H9 (cell line): Measurements from ENCODE around the gene PRR23E. TPM values are rescaled to one million over a fixed set of nuclear protein-coding genes. Genes with fewer than 3 reads are reported as not detected.
A peak's percentile ranks its signal among the peaks of the same experiment; 100 is the strongest.

ENCODE experiments used
- DNase-seq: peaks from one replicate; pipeline ENCODE4 v3.0.0-alpha.2; 2017
- H2AFZ ChIP-seq: one replicate; pipeline ENCODE4 v1.6.1; 2013; ENCODE audit warnings: mild to moderate bottlenecking, low read length, control low read depth, moderate library complexity
- H2AK5ac ChIP-seq: 2 replicates; pipeline ENCODE4 v1.6.1; 2013; ENCODE audit warnings: low read length, control low read depth, mixed read lengths; ENCODE audit not compliant: insufficient read length
- H2BK120ac ChIP-seq: one replicate; pipeline ENCODE4 v1.6.1; 2013; ENCODE audit warnings: low read depth, mild to moderate bottlenecking, low read length, control low read depth, inconsistent platforms; ENCODE audit not compliant: poor library complexity, severe bottlenecking
- H2BK12ac ChIP-seq: 2 replicates; pipeline ENCODE4 v1.6.1; 2013; ENCODE audit warnings: low read length, control low read depth, mixed read lengths, low read depth; ENCODE audit not compliant: insufficient read length
- H2BK15ac ChIP-seq: 2 replicates; pipeline ENCODE4 v1.6.1; 2013; ENCODE audit warnings: low read depth, low read length, control low read depth
- H2BK20ac ChIP-seq: one replicate; pipeline ENCODE4 v1.6.1; 2013; ENCODE audit warnings: low read depth, mild to moderate bottlenecking, low read length, control low read depth, inconsistent platforms; ENCODE audit not compliant: poor library complexity, severe bottlenecking
- H2BK5ac ChIP-seq: 2 replicates; pipeline ENCODE4 v1.6.1; 2013; ENCODE audit warnings: low read length, control low read depth, mixed read lengths; ENCODE audit not compliant: insufficient read length
- H3K14ac ChIP-seq: 2 replicates; pipeline ENCODE4 v1.6.1; 2013; ENCODE audit warnings: low read length, control low read depth; ENCODE audit not compliant: insufficient read depth
- H3K18ac ChIP-seq: 2 replicates; pipeline ENCODE4 v1.6.1; 2013; ENCODE audit warnings: low read depth, mild to moderate bottlenecking, mixed read lengths, low read length, control low read depth; ENCODE audit not compliant: insufficient read length
- H3K23ac ChIP-seq: 2 replicates; pipeline ENCODE4 v1.6.1; 2013; ENCODE audit warnings: low read length, control low read depth, mixed read lengths, low read depth; ENCODE audit not compliant: insufficient read length
- H3K23me2 ChIP-seq: 2 replicates; pipeline ENCODE4 v1.6.1; 2013; ENCODE audit warnings: low read depth, mild to moderate bottlenecking, mixed read lengths, low read length, control low read depth; ENCODE audit not compliant: insufficient read length, poor library complexity, severe bottlenecking
- H3K27ac ChIP-seq: 2 replicates; pipeline ENCODE4 v1.5.1; 2013; ENCODE audit warnings: low read length, control low read depth, mixed read lengths, low read depth; ENCODE audit not compliant: insufficient read length
- H3K27me3 ChIP-seq: 2 replicates; pipeline ENCODE4 v1.6.1; 2013; ENCODE audit warnings: low read length, control low read depth, inconsistent platforms; ENCODE audit not compliant: insufficient read depth
- H3K4ac ChIP-seq: 2 replicates; pipeline ENCODE4 v1.6.1; 2013; ENCODE audit warnings: low read depth, mild to moderate bottlenecking, control low read depth, inconsistent platforms, low read length, moderate library complexity
- H3K4me1 ChIP-seq: 2 replicates; pipeline ENCODE4 v1.6.1; 2013; ENCODE audit warnings: low read length, control low read depth, inconsistent platforms; ENCODE audit not compliant: insufficient read depth
- H3K4me2 ChIP-seq: 2 replicates; pipeline ENCODE4 v1.6.1; 2013; ENCODE audit warnings: low read length, control low read depth, mixed read lengths; ENCODE audit not compliant: insufficient read length, insufficient read depth
- H3K56ac ChIP-seq: 2 replicates; pipeline ENCODE4 v1.6.1; 2013; ENCODE audit warnings: low read depth, mild to moderate bottlenecking, mixed read lengths, low read length, control low read depth; ENCODE audit not compliant: insufficient read length
- H3K79me1 ChIP-seq: 2 replicates; pipeline ENCODE4 v1.6.1; 2013; ENCODE audit warnings: low read depth, mild to moderate bottlenecking, moderate library complexity, low read length, control low read depth, inconsistent platforms; ENCODE audit not compliant: insufficient read depth, poor library complexity, severe bottlenecking
- H3K79me2 ChIP-seq: 2 replicates; pipeline ENCODE4 v1.6.1; 2013; ENCODE audit warnings: low read length, control low read depth, inconsistent platforms; ENCODE audit not compliant: insufficient read depth
- H3K9ac ChIP-seq: 2 replicates; pipeline ENCODE4 v1.6.1; 2013; ENCODE audit warnings: low read length, control low read depth, mixed read lengths; ENCODE audit not compliant: insufficient read length; ENCODE audit errors: extremely low read depth
- H3K9me3 ChIP-seq: one replicate; pipeline ENCODE4 v1.6.1; 2013; ENCODE audit warnings: low read depth, low read length, inconsistent platforms; ENCODE audit not compliant: control insufficient read depth
- H3T11ph ChIP-seq: one replicate; pipeline ENCODE4 v1.6.1; 2013; ENCODE audit warnings: mild to moderate bottlenecking, low read length, control low read depth, inconsistent platforms
- H4K20me1 ChIP-seq: one replicate; pipeline ENCODE4 v1.6.1; 2013; ENCODE audit not compliant: control insufficient read depth, insufficient read length, insufficient read depth
- H4K5ac ChIP-seq: 2 replicates; pipeline ENCODE4 v1.6.1; 2013; ENCODE audit warnings: low read depth, mild to moderate bottlenecking, mixed read lengths, low read length, control low read depth; ENCODE audit not compliant: insufficient read length
- H4K8ac ChIP-seq: replicated peaks from 2 replicates; pipeline ENCODE4 v1.6.1; 2013; ENCODE audit warnings: low read length, control low read depth, mixed read lengths, low read depth; ENCODE audit not compliant: insufficient read length
- H4K91ac ChIP-seq: 2 replicates; pipeline ENCODE4 v1.6.1; 2013; ENCODE audit warnings: low read depth, mild to moderate bottlenecking, moderate library complexity, mixed read lengths, low read length, control low read depth; ENCODE audit not compliant: insufficient read length
- H3K27ac Mint-ChIP-seq, 3 experiments: 2 replicates in 2 of 3; 3 replicates in 1 of 3; pipeline ENCODE4 v1.8.0; 2020 to 2021; ENCODE audit warnings: mixed read lengths in 3 of 3, mild to moderate bottlenecking in 1 of 3, moderate library complexity in 1 of 3
- H3K27me3 Mint-ChIP-seq: 2 replicates; pipeline ENCODE4 v1.8.0; 2021; ENCODE audit warnings: low read depth, mild to moderate bottlenecking, moderate library complexity, mixed read lengths
- H3K36me3 Mint-ChIP-seq, 3 experiments: 2 replicates in 2 of 3; 3 replicates in 1 of 3; pipeline ENCODE4 v1.8.0; 2020 to 2021; ENCODE audit warnings: low read depth in 3 of 3, mixed read lengths in 3 of 3; ENCODE audit not compliant: insufficient read depth in 1 of 3
- H3K4me1 Mint-ChIP-seq, 2 experiments: 2 replicates each; pipeline ENCODE4 v1.8.0; 2020; ENCODE audit warnings: mixed read lengths in 2 of 2
- H3K4me3 Mint-ChIP-seq, 2 experiments: 2 replicates in 1 of 2; 3 replicates in 1 of 2; pipeline ENCODE4 v1.8.0; 2020 to 2021; ENCODE audit warnings: mild to moderate bottlenecking in 2 of 2, mixed read lengths in 2 of 2, moderate library complexity in 1 of 2
- H3K9me3 Mint-ChIP-seq, 2 experiments: 2 replicates in 1 of 2; 3 replicates in 1 of 2; pipeline ENCODE4 v1.8.0; 2020; ENCODE audit warnings: mild to moderate bottlenecking in 2 of 2, mixed read lengths in 2 of 2, moderate library complexity in 1 of 2
- WGBS: extraction: QIAGEN DNeasy Blood & Tissue Kit; methylation state at CpG from one replicate; pipeline ENCODE4 v1.1.7; 2013; ENCODE audit warnings: missing lambda C conversion rate, low lambda C conversion rate, mixed read lengths; ENCODE audit not compliant: insufficient read length; ENCODE audit errors: extremely low coverage; 5-methylcytosine and 5-hydroxymethylcytosine counted together
- total RNA-seq: library from RNA; stranded (reverse); gene quantifications from 2 replicates; pipeline ENCODE4 v1.2.1, GENCODE V29; 2021
- TF ChIP-seq, protein P1 (sequence below): fragments of 200-600 bp; sonication (generic); conservative IDR thresholded peaks from 3 replicates; pipeline ENCODE4 v1.8.0; 2021; ENCODE audit warnings: antibody characterized with exemption, mild to moderate bottlenecking

Gene PRR23E
- total RNA-seq, 1 experiment from 2014 or later = not detected

DNA sequence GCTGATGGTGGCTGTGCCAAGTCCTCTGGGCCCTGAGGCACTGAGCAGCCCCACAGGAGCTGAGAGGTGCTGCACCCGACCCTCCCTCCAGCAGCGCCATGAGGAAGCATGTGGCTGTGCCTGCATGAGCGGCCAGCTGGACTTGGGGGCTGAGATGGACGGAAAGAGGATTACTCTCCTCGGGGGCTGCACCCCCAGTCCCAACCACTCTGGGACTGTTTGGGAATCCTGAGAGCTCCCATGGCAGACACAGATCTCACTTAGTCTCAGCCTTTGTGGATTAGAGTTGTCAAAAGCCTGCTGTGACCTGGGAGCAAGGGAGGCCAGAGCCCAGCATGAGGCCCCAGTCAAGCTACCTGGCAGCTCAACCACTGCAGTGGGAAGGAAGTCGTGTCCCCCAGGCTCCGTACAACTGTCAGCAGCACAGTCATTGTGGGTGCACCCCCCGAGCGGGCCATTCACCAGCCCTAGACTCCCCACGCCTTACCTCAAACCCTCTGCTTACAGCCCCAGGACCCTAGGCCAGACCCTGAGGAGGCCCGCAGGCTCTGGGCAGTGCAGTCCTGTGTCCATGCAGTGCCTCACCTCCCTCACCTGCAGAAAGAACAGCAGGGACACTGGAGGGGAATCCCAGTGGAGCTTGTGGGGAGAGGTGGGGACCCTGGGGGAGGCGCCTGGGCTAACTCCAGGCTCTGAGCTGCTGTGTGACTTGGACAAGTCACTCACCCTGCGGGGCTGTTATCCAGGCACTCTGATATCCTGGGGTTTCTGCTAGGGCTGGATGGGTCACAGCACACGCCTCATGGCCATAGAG is 17.1 kb downstream of the PRR23E start:
- Histone ChIP-seq H3K27ac (no peak overlapping the region), H3K4me2 (no peak overlapping the region), H4K91ac (no peak overlapping the region), H3K14ac (no peak overlapping the region), H3T11ph (no peak overlapping the region), H2AK5ac (no peak overlapping the region), H3K9me3 (no peaks in the 10 kb centered on the region), H2BK5ac (no peak overlapping the region), H3K79me1 (no peaks in the 10 kb centered on the region), H3K9ac (no peak overlapping the region), H4K5ac (no peak overlapping the region), H2AFZ (no peak overlapping the region), H4K20me1 (no peaks in the 10 kb centered on the region), H2BK15ac (no peak overlapping the region), H2BK120ac (no peak overlapping the region), H3K23me2 (no peaks in the 10 kb centered on the region), H2BK12ac (no peak overlapping the region), H3K23ac (no peak overlapping the region), H3K56ac (no peak overlapping the region), H3K4me1 (no peaks in the 10 kb centered on the region), H3K79me2 (no peaks in the 10 kb centered on the region), H4K8ac (no peak overlapping the region), H3K27me3 (no peaks in the 10 kb centered on the region), H3K4ac (no peak overlapping the region), H2BK20ac (no peak overlapping the region), H3K18ac (no peak overlapping the region)
- Mint-ChIP-seq H3K4me3 (no peak overlapping the region), H3K4me1 (peaks cover 10 to 14% of the 10 kb centered on the region in 2 experiments), H3K9me3 (no peaks in the 10 kb centered on the region), H3K36me3 (no peaks in the 10 kb centered on the region), H3K27me3 (peaks cover 11% of the 10 kb centered on the region), H3K27ac (no peak overlapping the region)
- WGBS = no CpG with 5 or more reads among the region's 14 CpGs
- TF ChIP-seq, protein P1, sequence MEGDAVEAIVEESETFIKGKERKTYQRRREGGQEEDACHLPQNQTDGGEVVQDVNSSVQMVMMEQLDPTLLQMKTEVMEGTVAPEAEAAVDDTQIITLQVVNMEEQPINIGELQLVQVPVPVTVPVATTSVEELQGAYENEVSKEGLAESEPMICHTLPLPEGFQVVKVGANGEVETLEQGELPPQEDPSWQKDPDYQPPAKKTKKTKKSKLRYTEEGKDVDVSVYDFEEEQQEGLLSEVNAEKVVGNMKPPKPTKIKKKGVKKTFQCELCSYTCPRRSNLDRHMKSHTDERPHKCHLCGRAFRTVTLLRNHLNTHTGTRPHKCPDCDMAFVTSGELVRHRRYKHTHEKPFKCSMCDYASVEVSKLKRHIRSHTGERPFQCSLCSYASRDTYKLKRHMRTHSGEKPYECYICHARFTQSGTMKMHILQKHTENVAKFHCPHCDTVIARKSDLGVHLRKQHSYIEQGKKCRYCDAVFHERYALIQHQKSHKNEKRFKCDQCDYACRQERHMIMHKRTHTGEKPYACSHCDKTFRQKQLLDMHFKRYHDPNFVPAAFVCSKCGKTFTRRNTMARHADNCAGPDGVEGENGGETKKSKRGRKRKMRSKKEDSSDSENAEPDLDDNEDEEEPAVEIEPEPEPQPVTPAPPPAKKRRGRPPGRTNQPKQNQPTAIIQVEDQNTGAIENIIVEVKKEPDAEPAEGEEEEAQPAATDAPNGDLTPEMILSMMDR = no peak
- DNase-seq = peak; percentile 21
